ENCODE measurements around the gene PLEKHA7. TPM values are rescaled to one million over a fixed set of nuclear protein-coding genes. Genes with fewer than 3 reads are reported as not detected.

The PLEKHA7 gene
- total RNA-seq, 1 donor from 2014 or later = 9.5 TPM

- H3K27me3 ChIP-seq = no peaks in the 10 kb centered on the region
- TF ChIP-seq CTCF (IDR thresholded peaks at IDR 0.05) = no peak
- intact Hi-C loops (cut with DNase I) = loop anchor here (2.0 to 10.0 kb wide), 4 partner anchors 54 to 1966 kb away; partner anchors contain the start of gene RPS13
- no peaks in the 10 kb centered on the region for H3K36me3 ChIP-seq
- peak within 1 kb of the TSS; percentile 93 for H3K4me3 ChIP-seq
- H3K9me3 ChIP-seq = no peaks in the 10 kb centered on the region
- peaks cover 4 to 16% of the 10 kb centered on the region in 2 donors for H3K4me1 ChIP-seq
- peak; percentile 94 to 98 for DNase-seq (ENCODE audit: low spot score in 2 of 2)
- H3K27ac ChIP-seq = peak within 1 kb of the TSS; percentile 95
Observed at GRCh38 chr11:16738193-16738946, 275.8 kb downstream of the PLEKHA7 start, which contains the start of gene C11orf58. Gene C11orf58, plus strand, starts transcription at chr11:16738647. Its CDS starts 132 bp downstream, at chr11:16738779.

- DNase-seq (ENCODE audit: low spot score in 2 of 2) = no peak
- peak overlapping the region; percentile 93 for H3K4me3 ChIP-seq
- no peak for TF ChIP-seq CTCF (IDR thresholded peaks at IDR 0.05)
- H3K9me3 ChIP-seq = no peaks in the 10 kb centered on the region
- H3K4me1 ChIP-seq = peaks cover 4 to 14% of the 10 kb centered on the region in 2 donors
- H3K27me3 ChIP-seq = no peaks in the 10 kb centered on the region
- H3K27ac ChIP-seq = peak overlapping the region; percentile 95
- intact Hi-C loops (cut with DNase I) = loop anchor here (2.0 to 10.0 kb wide), 4 partner anchors 55 to 1967 kb away; partner anchors contain the start of gene RPS13
- no peaks in the 10 kb centered on the region for H3K36me3 ChIP-seq
Observed at GRCh38 chr11:16737818-16738192, 276.4 kb downstream of the PLEKHA7 start.

Other genes starting within 250 kb of the PLEKHA7 start
- gene RPS13, start 63.3 kb upstream of the PLEKHA7 start, total RNA-seq = 987 TPM
- 56.6 TPM for gene PIK3C2A, start 193.6 kb upstream of the PLEKHA7 start, total RNA-seq

Data from ascending aorta (tissue), 2 donors.